Measurements from ENCODE around the gene GALNT7.
"Not testable (repeated sequence)": the region's sequence is repeated elsewhere in the genome, so short reads cannot be mapped to it uniquely, and the experiment has no call there.

Gene GALNT7

GRCh38 chr4:173200103-173200884 lies 31.7 kb downstream of the GALNT7 start:
- DNase-seq = no peak

DNA sequence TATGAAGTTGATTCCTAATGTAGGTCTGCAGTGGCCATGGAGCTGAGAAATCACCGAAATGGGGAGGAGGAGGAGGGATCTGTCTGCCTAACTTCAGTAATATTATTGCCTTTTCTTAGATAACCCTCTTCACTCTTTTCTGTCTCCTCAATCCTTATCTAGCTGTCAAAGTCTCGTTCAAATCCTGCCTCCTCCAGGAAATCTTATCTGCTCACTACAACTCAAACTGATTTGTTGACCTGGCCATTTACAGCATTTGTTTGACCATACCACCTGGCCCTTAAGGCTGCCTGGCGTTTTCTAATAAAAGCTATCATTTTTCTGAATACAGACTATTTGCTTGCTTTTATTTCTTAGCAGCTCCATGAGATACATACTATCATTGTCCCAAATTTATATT lies 33.8 kb downstream of the GALNT7 start:
- DNase-seq = no peak

DNA sequence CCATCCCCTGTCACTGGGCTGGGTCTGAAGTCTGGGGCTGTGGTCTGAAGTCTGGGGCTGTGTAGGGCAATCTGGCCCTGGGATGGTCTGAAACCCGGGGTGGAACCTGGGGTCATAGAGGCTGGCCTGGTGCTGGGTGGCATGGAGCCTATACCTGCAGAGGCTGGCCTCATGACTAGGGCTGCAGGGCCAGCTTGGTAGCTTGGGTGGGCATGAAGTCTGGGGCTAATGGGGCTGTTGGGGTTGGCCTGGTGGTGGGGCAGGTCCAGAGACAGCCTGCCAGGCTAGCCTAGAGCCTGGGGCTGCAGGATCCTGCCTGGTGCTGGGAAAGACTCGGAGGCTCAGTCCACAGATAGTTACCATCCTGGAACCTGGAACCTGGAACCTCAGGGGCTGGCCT lies 37.0 kb downstream of the GALNT7 start:
- DNase-seq = no peak

- DNase-seq = no peak
Measured at GRCh38 chr4:173208420-173208819, 39.8 kb downstream of the GALNT7 start.

- DNase-seq = no peak
Measured at GRCh38 chr4:173211222-173211621, 42.6 kb downstream of the GALNT7 start.

GRCh38 chr4:173211838-173212237 lies 43.2 kb downstream of the GALNT7 start:
- no peak for DNase-seq

- DNase-seq = no peak
Measured at GRCh38 chr4:173212379-173212778, 43.8 kb downstream of the GALNT7 start.

DNA sequence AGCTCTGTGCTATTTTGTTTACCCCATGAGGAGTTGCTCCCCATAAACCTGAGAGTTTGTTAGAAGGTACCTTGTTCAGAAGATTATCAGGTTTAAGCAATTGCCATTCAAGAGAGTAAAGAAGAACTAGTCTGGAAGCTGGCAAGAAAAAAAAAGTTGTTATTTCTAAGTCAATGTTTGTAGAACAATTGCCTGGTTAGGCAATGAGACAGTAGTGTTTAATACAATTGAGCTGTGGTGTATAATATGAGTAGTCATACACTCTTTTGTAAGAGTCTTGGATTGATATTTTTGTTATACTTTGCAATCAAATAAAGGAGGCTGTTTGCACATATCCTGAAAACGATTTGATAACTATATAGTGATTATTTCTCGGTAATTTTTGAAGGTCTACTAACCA lies 44.7 kb downstream of the GALNT7 start:
- DNase-seq = no peak

- no peak for DNase-seq
Measured at GRCh38 chr4:173214231-173214630, 45.6 kb downstream of the GALNT7 start.

GRCh38 chr4:173214661-173215060 lies 46.0 kb downstream of the GALNT7 start:
- no peak for DNase-seq

DNA sequence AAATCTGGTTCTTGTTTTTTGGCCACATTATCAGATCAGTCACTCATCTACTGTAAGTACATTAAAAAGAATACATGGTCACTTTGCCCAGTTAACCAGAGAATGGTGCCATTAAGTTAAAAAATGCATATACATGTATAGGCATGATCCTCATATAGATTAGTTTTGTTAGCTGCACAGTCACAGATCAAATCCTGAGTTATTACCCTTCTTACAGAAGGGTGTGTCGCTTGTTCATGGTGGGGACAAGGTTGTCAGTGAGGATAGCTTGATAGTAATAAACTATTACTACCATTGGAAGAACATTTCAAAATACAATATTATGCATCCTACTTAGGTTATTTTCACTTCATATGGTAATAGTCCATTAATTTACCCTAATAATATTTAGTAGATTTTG lies 48.5 kb downstream of the GALNT7 start:
- no peak for DNase-seq

GRCh38 chr4:173217727-173218126 lies 49.1 kb downstream of the GALNT7 start:
- DNase-seq = no peak

GRCh38 chr4:173218411-173219125 lies 50.0 kb downstream of the GALNT7 start:
- no peak for DNase-seq

DNA sequence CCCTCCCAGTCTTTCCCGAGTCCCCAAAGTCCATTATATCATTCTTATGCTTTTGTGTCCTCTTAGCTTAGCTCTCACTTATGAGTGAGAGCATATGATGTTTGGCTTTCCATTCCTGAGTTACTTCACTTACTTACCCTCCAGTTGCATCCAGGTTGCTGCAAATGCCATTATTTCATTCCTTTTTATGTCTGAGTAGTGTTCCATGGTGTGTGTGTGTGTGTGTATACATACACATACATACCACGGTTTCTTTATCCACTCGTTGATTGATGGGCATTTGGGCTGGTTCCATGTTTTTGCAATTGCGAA lies 50.5 kb downstream of the GALNT7 start:
- not testable (repeated sequence) for DNase-seq

DNA sequence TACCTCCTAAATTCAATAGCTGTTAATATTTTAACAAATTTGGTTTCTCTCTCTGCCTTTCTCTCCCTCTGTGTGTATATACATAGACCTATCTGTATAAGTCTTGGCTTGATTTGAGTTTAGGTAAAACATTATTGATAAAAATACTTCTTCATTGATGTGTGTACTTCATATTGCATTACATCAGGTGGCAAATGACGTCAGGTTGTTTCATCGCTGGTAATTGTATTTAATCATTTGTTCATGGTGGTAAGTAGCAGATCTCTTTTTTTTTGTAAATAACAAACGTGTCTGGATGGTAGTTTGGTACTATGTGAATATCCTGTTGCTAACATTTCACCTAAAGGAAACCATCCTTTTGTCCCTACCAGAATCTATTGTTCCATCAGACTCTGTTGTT lies 55.1 kb downstream of the GALNT7 start:
- no peak for DNase-seq

GRCh38 chr4:173226401-173226888 lies 57.8 kb downstream of the GALNT7 start:
- DNase-seq = no peak

- DNase-seq = no peak
Measured at GRCh38 chr4:173227756-173228155, 59.1 kb downstream of the GALNT7 start.

- DNase-seq = no peak
Measured at GRCh38 chr4:173230062-173230461, 61.5 kb downstream of the GALNT7 start.

DNA sequence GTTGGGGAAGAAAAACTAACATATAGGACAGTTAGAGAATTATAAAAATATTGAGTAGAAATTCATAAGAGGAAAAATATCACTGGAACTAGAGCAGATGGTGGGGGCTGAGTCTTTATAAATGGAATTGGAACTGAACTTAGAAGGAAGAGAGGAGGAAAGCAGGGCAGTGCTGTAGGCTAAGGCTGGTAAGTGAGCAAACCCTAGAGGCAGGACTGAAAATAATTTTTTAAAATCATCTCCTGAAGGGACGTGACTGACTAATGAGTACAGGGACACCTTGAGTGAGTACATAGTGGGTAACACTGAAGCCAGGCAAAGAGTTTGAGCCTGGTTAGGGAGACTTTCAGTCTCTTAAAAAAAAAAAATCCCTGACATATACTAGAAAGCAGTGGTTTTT lies 63.3 kb downstream of the GALNT7 start:
- no peak for DNase-seq

DNA sequence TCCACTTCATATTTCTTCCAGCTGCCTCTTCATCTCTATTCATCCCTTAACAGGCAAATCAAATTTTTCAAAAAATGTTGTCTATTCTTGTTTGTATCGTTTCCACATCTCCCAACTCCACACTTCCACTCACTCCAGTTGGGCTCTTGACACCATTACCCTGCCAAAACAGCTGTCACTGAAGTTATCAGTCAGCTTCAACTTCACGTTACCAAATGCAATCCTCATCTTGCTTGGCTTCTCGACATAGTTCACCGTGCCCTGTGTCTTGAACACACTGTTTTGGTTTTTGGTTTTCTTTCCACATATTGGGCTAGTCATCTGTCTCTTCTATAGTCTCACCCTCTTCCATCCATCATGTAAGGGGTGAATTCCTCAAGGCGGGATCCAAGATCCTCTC lies 65.2 kb downstream of the GALNT7 start:
- no peak for DNase-seq

- no peak for DNase-seq
Measured at GRCh38 chr4:173235050-173235449, 66.4 kb downstream of the GALNT7 start.

DNA sequence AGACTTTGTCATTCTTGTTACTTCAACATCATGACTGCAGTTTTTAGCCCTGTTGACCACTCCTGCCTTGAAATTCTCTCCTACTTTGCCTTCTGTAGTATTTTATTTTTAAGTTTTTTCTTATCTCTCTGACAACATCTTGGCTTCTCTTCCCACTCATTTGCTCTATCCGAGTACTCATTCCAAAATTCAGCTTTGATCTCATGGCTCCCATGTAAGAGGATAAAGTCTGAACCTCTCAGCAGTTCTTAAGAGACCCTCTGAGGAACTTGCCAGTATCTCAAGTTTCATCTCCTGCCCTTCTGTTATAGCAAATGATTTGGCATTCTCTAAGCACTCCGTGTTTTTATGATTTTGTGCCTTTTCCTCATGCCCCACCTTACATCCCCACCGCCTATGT lies 67.7 kb downstream of the GALNT7 start:
- DNase-seq = no peak

- no peak for DNase-seq
Measured at GRCh38 chr4:173237152-173237551, 68.5 kb downstream of the GALNT7 start.

DNA sequence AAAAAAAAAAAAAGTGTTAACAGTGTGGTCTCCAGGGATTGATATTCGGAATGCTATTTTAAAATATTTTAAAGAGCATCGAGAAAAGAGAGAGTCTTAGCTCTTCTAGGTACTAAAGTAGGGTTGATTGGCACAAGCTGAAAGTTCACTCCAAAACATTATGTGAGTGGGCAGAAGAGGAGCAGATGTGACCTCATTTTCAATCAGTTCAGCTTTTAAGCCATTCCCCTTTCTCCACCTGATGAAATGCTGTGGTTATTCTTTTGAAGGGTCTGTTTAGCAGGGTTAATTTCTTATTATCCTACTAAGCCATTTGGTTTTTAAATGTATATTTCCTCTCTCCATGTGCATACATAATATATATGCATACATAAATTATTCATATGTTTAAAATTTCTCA lies 69.2 kb downstream of the GALNT7 start:
- no peak for DNase-seq

DNA sequence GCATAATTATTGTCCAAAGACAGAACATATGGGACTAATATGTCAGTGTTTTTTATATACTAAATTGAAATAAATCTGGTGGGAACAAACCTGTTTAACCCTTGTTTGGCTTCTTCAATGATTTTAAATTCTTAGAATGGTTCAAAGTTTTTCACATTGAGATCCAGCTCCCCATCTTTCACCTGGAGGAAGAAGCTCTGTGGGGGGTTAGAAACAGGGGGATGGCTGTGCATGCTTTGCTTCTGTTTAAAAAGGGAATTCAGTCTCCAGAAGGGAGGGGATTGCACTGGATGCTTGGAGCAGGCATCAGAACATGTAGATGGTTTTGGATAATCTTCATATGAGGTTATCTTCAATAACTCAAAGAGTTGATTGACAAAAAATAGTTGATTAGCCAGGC lies 72.1 kb downstream of the GALNT7 start:
- no peak for DNase-seq

Measured in activated CD4-positive, alpha-beta T cell treated with anti-CD3 and anti-CD28 coated beads, Interleukin-2, amount 50 U/mL, for 4 hours (primary cell).